DOHH2 (cell line): ENCODE measurements around the gene NDUFS7.

ENCODE experiments used
- H3F3A ChIP-seq: fragments of 200-600 bp; sonication (generic), shearing (Covaris generic); 2 replicates; pipeline ENCODE4 v1.6.0; 2016; ENCODE audit warnings: antibody characterized with exemption, mild to moderate bottlenecking; ENCODE audit not compliant: control insufficient read depth, insufficient read depth
- H3K27ac ChIP-seq: fragments of 200-600 bp; sonication (generic); 2 replicates; pipeline ENCODE4 v1.5.1; 2014; ENCODE audit warnings: low read depth, mild to moderate bottlenecking, low read length, moderate library complexity
- H3K27me3 ChIP-seq: fragments of 200-600 bp; sonication (generic); 2 replicates; pipeline ENCODE4 v1.6.1; 2014; ENCODE audit warnings: mild to moderate bottlenecking, low read length, mixed read lengths; ENCODE audit not compliant: control insufficient read depth
- H3K36me3 ChIP-seq: fragments of 200-600 bp; sonication (generic); 2 replicates; pipeline ENCODE4 v1.6.1; 2014; ENCODE audit warnings: mild to moderate bottlenecking, low read length, moderate library complexity, mixed read lengths; ENCODE audit not compliant: control insufficient read depth
- H3K4me1 ChIP-seq: fragments of 200-600 bp; sonication (generic); 2 replicates; pipeline ENCODE4 v1.6.1; 2014; ENCODE audit warnings: mild to moderate bottlenecking, low read length, mixed read lengths; ENCODE audit not compliant: control insufficient read depth
- H3K4me2 ChIP-seq: fragments of 200-600 bp; sonication (generic); 2 replicates; pipeline ENCODE4 v1.6.0; 2014; ENCODE audit warnings: mild to moderate bottlenecking, low read length, moderate library complexity
- H3K4me3 ChIP-seq: fragments of 200-600 bp; sonication (generic); 2 replicates; pipeline ENCODE4 v1.5.1; 2014; ENCODE audit warnings: mild to moderate bottlenecking, low read length, mixed read lengths
- H3K79me2 ChIP-seq: fragments of 200-600 bp; sonication (generic); 2 replicates; pipeline ENCODE4 v1.6.1; 2014; ENCODE audit warnings: mild to moderate bottlenecking, low read length, mixed read lengths; ENCODE audit not compliant: control insufficient read depth
- H3K9me2 ChIP-seq: fragments of 200-600 bp; sonication (generic); replicated peaks from 2 replicates; pipeline ENCODE4 v1.6.1; 2014; ENCODE audit warnings: mild to moderate bottlenecking, low read length, mixed read lengths; ENCODE audit not compliant: control insufficient read depth
- H3K9me3 ChIP-seq: fragments of 200-600 bp; sonication (generic); 2 replicates; pipeline ENCODE4 v1.6.1; 2014; ENCODE audit warnings: antibody characterized with exemption, low read length, mixed read lengths; ENCODE audit not compliant: control insufficient read depth, insufficient read depth
- H4K20me1 ChIP-seq: fragments of 200-600 bp; sonication (generic); 2 replicates; pipeline ENCODE4 v1.6.0; 2014; ENCODE audit warnings: low read depth, mild to moderate bottlenecking, antibody characterized with exemption, low read length, moderate library complexity; ENCODE audit not compliant: control insufficient read depth, insufficient read depth
- EZH2phosphoT487 ChIP-seq: fragments of 200-600 bp; sonication (generic); IDR thresholded peaks from 2 replicates; pipeline ENCODE4 v1.6.1; 2017; ENCODE audit warnings: borderline replicate concordance, mild to moderate bottlenecking, antibody characterized with exemption, low read length, moderate library complexity, mixed read lengths
- TF ChIP-seq, protein P1 (sequence below): fragments of 200-600 bp; sonication (generic); IDR thresholded peaks from one replicate; pipeline ENCODE4 v1.5.1; 2014; ENCODE audit warnings: antibody characterized with exemption, mild to moderate bottlenecking, low read depth, low read length; ENCODE audit not compliant: poor library complexity, severe bottlenecking

Gene NDUFS7

DNA sequence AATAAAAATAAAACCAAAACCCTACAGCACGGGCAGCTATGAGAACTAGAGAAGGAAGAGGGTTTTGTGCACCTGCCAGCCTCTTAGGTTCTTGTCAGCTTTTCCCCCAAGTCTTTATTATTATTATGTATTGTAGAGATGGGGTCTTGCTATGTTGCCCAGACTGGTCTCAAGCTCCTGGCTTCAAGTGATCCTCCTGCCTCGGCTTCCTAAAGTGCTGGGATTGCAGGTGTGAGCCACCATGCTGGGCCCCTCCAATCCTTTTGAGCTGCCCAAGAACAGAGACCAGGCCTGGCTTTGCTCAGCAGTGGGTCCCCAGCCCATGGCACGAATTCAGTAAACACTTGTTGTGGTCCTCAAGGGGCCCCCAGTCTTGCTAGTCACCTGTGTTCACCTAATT, 1.5 kb upstream of the NDUFS7 start:
- Histone ChIP-seq H3K4me2 (no peak overlapping the region), H4K20me1 (no peaks in the 10 kb centered on the region), H3K79me2 (peaks cover 35% of the 10 kb centered on the region), H3K27ac (no peak overlapping the region), H3K4me1 (peaks cover 15% of the 10 kb centered on the region), H3K4me3 (no peak overlapping the region), H3K36me3 (peaks cover 13% of the 10 kb centered on the region), H3K9me2 (no peaks in the 10 kb centered on the region), H3K27me3 (no peaks in the 10 kb centered on the region), H3F3A (peaks cover 3% of the 10 kb centered on the region; the same call in 1 of the 2 replicates), H3K9me3 (no peaks in the 10 kb centered on the region)
- TF ChIP-seq EZH2phosphoT487 = no peak
- TF ChIP-seq, protein P1, sequence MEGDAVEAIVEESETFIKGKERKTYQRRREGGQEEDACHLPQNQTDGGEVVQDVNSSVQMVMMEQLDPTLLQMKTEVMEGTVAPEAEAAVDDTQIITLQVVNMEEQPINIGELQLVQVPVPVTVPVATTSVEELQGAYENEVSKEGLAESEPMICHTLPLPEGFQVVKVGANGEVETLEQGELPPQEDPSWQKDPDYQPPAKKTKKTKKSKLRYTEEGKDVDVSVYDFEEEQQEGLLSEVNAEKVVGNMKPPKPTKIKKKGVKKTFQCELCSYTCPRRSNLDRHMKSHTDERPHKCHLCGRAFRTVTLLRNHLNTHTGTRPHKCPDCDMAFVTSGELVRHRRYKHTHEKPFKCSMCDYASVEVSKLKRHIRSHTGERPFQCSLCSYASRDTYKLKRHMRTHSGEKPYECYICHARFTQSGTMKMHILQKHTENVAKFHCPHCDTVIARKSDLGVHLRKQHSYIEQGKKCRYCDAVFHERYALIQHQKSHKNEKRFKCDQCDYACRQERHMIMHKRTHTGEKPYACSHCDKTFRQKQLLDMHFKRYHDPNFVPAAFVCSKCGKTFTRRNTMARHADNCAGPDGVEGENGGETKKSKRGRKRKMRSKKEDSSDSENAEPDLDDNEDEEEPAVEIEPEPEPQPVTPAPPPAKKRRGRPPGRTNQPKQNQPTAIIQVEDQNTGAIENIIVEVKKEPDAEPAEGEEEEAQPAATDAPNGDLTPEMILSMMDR = no peak

DNA sequence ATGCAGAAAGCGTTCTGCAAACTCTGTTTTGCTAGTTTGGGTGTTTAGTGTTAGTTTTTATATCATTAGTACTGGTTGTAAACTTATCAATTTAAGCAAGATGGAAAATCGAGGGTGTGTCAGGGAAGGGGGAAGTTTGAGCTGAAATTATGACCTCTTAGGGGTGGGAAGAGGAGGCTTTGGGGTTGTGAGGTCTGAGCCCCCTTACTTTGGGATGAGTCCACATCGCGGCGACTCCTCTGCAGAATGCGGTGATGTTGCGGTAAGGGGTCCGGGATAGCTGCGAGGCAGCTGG, 743 bp upstream of the NDUFS7 start:
- H3K4me3 ChIP-seq = peak overlapping the region; percentile 57
- no peak overlapping the region for H3K27ac ChIP-seq
- no peaks in the 10 kb centered on the region for H3K9me3 ChIP-seq
- H3K4me1 ChIP-seq = peaks cover 15% of the 10 kb centered on the region
- peaks cover 14% of the 10 kb centered on the region for H3K36me3 ChIP-seq
- no peaks in the 10 kb centered on the region for H4K20me1 ChIP-seq
- no peak for TF ChIP-seq EZH2phosphoT487
- TF ChIP-seq, protein P1 = peak; percentile 36
- H3K4me2 ChIP-seq = peak overlapping the region; percentile 63
- no peaks in the 10 kb centered on the region for H3K9me2 ChIP-seq
- H3F3A ChIP-seq = peaks cover 3% of the 10 kb centered on the region; the same call in 1 of the 2 replicates
- peaks cover 38% of the 10 kb centered on the region for H3K79me2 ChIP-seq
- H3K27me3 ChIP-seq = no peaks in the 10 kb centered on the region

DNA sequence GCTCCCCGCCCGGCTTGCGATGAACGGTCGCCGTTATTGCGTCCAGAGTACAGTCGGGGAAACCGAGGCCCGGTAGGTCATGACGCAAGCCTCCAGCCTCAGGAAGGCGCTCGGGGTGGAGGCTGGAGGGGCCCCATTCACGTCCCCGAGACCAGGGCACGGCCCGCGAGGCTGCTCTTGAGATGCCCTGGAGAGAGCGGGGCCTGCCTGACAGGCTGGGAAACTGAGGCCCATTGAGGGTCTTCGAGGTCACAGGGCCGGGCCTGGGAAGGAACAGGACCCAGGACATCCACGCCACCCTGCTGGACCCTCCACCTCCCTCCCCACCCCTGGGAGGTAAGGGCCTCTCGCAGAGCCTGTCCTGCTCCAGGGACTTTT, 367 bp downstream of the NDUFS7 start:
- peaks cover 42% of the 10 kb centered on the region for H3K79me2 ChIP-seq
- peaks cover 3% of the 10 kb centered on the region; the same call in 1 of the 2 replicates for H3F3A ChIP-seq
- no peaks in the 10 kb centered on the region for H3K9me2 ChIP-seq
- peak overlapping the region; percentile 70 for H3K27ac ChIP-seq
- H3K4me2 ChIP-seq = peak overlapping the region; percentile 97
- no peaks in the 10 kb centered on the region for H3K9me3 ChIP-seq
- H3K4me1 ChIP-seq = peaks cover 15% of the 10 kb centered on the region
- H3K36me3 ChIP-seq = peaks cover 25% of the 10 kb centered on the region
- H4K20me1 ChIP-seq = no peaks in the 10 kb centered on the region
- H3K4me3 ChIP-seq = peak overlapping the region; percentile 100
- TF ChIP-seq, protein P1 = no peak
- TF ChIP-seq EZH2phosphoT487 = no peak
- H3K27me3 ChIP-seq = no peaks in the 10 kb centered on the region
